PFSK-1 (cell line): ENCODE results near the gene RALGPS1.

Experiments used
- FOXP2 ChIP-seq: optimal IDR thresholded peaks from 2 replicates; pipeline ENCODE3; 2011; ENCODE audit warnings: borderline replicate concordance, control low read depth, inconsistent platforms; ENCODE audit not compliant: insufficient read depth; ENCODE audit errors: extremely low read length, extremely low read depth
- POLR2AphosphoS5 ChIP-seq: IDR thresholded peaks from 2 replicates; pipeline ENCODE4 v1.6.1; 2012; ENCODE audit warnings: low read depth, mild to moderate bottlenecking, control low read depth, low read length, moderate library complexity
- REST ChIP-seq, 2 experiments: IDR thresholded peaks; 2 replicates each; pipeline versions ENCODE4 v1.6.1 to v1.8.0; 2011 to 2012; ENCODE audit warnings: low read depth in 2 of 2, low read length in 2 of 2, control low read depth in 1 of 2, inconsistent platforms in 1 of 2, mild to moderate bottlenecking in 1 of 2, moderate library complexity in 1 of 2; ENCODE audit not compliant: insufficient read depth in 1 of 2
- SIN3A ChIP-seq: IDR thresholded peaks from 2 replicates; pipeline ENCODE4 v1.6.1; 2012; ENCODE audit warnings: mild to moderate bottlenecking, low read length, moderate library complexity, borderline replicate concordance; ENCODE audit not compliant: insufficient read depth
- TAF1 ChIP-seq: IDR thresholded peaks from 2 replicates; pipeline ENCODE4 v1.6.1; 2012; ENCODE audit warnings: low read length, control low read depth, borderline replicate concordance; ENCODE audit not compliant: insufficient read depth

The RALGPS1 gene

GRCh38 chr9:127059765-127060361, 145.3 kb downstream of the RALGPS1 start:
- TF ChIP-seq FOXP2 (no peak), POLR2AphosphoS5 (no peak), SIN3A (no peak), REST (IDR thresholded peaks at IDR 0.05; ENCODE audit: insufficient read depth in 1 of 2, low read depth in 2 of 2, low read length in 2 of 2) (no peak), TAF1 (no peak)

DNA sequence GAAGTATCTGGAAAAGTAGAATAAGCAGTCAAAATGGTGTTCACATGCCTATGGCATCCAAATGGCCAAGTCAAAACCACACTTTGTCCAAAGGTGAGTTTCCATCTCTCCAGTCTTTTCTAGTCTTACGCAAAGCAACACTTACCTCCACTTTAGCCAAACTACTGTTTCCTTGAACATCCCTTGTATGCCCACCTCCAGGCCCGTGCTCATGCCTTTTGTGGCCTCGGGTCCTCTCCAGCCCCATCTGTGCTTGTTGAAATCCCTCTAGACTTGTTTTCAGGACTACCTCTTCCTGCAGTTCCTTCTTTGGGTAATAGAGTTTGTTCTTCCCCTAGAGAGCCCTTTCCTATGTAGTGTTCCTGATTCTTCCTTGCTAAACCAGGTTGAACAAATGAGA, 146.8 kb downstream of the RALGPS1 start:
- no peak for TF ChIP-seq FOXP2
- TF ChIP-seq TAF1: no peak
- no peak for TF ChIP-seq POLR2AphosphoS5
- TF ChIP-seq SIN3A: no peak
- no peak for TF ChIP-seq REST (IDR thresholded peaks at IDR 0.05; ENCODE audit: insufficient read depth in 1 of 2, low read depth in 2 of 2, low read length in 2 of 2)

- TF ChIP-seq FOXP2 (no peak), REST (IDR thresholded peaks at IDR 0.05; ENCODE audit: insufficient read depth in 1 of 2, low read depth in 2 of 2, low read length in 2 of 2) (no peak), POLR2AphosphoS5 (no peak), SIN3A (no peak), TAF1 (no peak)
Measured at GRCh38 chr9:127064335-127064734, 149.8 kb downstream of the RALGPS1 start.

GRCh38 chr9:127065592-127065991, 151.0 kb downstream of the RALGPS1 start:
- TF ChIP-seq POLR2AphosphoS5 (no peak), SIN3A (no peak), FOXP2 (no peak), TAF1 (no peak), REST (IDR thresholded peaks at IDR 0.05; ENCODE audit: insufficient read depth in 1 of 2, low read depth in 2 of 2, low read length in 2 of 2) (no peak)
